ENCODE measurements around the gene DDI1.
"Not testable (repeated sequence)": the region's sequence is repeated elsewhere in the genome, so short reads cannot be mapped to it uniquely, and the experiment has no call there.

DDI1 gene

DNA sequence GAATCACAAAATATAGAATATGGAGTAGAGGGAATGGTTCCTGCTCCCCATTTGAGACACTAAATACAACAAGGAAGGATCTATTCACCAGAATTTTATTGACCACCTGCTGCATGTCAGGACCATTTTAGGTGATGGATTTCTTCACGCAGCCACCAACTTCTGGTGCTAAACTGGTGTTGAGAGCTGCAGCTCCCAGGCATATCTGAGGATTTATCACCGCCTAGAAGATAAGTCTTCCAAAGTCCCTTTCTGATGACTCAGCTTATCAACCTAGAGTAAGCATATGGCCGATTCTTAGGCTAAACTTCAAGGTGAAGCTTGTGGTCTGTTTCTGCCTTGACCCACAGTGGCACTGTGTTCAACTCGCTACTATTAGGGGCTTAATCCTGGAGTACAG lies 6.7 kb downstream of the DDI1 start:
- DNase-seq = no peak

DNA sequence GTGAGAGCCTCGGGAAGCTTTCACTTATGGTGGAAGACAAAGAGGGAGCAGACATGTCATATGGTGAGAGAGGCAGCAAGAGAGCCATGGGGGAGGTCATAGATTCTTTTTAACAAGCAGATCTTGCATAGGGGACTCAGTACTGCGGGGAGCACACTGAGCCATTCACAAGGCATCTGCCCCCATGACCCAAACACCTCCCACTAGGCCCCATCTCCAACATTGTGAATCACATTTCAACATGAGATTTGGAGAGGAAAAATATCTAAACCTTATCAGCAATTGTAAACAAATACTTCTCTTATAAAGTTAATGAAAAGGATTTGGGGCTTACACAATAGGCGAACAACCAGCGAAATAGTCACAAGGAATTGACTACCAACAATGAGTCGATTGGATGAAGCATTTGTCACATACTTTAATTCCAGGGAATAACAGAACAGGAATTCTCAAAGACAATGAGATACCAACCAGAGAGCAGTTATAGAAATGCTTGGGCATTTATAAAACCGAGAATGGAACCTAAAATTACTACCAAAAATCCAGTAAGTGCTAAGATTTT lies 7.3 kb downstream of the DDI1 start:
- DNase-seq = no peak

DNA sequence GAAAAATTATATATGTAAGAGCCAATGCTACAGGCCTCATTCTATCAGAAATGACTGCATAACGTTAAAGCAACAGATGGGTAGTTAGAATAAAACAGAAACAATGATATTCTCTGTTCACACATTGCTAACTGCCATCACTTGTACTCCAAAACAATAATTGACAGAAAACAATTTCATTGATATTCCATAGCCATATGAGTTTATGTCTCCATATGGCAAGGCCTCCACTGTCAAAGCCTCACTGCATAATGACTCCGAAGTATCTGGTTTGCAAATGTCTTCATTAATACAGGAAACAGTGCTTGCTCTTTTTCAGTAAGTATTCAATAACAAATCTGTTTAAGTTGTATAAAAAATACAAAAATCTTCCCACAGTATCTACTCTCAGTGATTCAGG lies 9.9 kb downstream of the DDI1 start:
- DNase-seq = no peak

DNA sequence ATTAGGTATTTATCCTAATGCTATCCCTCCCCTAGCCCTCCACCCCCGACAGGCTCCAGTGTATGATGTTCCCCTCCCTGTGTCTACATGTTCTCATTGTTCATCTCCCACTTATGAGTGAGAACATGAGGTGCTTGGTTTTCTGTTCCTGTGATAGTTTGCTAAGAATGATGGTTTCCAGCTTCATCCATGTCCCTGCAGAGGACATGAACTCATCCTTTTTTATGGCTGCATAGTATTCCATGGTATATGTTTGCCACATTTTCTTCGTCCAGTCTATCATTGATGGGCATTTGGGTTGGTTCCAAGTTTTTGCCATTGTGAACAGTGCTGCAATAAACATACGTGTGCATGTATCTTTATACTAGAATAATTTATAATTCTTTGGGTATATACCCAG lies 10.4 kb downstream of the DDI1 start:
- not testable (repeated sequence) for DNase-seq

DNA sequence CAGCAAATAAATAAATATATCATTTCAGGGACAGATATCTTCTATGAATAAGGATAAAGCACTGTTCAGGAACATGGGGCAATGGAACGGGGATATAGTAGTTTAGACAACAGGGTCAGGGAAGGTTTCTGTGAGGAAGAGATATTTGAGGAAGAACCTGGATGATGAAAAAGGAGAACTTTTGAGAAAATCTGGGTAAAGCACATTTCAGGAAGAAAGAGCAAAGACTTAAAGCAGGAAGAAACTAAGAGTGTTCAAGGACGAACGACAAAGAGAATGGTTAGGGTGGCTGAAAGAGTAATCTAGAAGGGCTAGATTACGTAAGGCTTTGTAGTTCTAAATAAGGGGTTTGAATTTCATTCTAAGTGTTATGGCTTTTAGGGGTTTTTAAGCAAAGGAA lies 12.7 kb downstream of the DDI1 start:
- DNase-seq = no peak

DNA sequence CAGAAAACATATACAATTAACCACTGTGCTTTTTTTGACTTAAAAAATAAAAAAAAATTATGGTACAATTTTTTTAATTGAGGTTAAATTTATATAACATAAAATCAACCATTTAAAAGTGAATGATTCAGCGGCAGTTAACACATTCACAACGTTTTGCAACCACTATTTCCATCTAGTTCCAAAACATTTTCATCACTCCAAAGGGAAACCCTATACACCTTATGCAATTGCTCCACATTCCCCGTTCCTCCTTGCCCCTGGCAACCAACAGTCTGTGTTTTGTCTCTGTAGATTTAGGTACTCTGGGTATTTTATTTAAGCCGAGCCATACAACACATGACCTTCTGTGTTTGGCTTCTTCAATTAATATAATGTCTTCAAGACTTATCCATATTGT lies 15.3 kb downstream of the DDI1 start:
- no peak for DNase-seq

DNA sequence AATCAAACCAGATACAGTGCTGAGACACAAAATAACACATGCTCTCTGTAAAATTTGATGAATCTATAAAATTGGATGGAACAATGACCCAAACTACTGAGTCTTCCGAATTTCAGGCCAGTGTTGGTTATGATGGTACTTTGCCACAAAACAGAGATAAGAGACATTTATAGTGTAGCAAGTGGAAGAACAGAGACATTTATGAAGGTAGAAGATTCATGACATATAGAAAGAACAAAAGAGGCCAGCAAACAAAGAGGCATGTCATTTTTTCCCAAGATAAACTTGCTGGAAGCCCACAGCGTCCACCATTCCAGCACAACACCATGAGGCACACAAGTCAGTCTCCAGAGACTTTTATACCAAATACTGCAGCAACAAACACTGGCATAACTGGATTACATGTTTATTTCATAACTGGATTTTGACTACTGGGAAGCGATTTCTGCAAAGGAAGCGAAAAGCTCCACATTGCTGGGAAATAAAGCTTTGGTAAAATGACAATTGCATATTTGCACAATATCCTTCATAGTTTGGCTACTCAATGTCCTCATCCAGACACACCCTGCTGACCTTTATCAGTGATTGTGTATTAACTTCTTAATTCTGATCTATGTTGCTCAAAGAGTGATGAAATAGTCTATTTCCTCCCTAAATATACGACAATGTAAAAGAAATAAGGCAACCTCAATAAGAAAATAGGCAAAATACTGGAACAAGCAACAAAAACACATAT lies 17.5 kb downstream of the DDI1 start:
- DNase-seq = no peak

DNA sequence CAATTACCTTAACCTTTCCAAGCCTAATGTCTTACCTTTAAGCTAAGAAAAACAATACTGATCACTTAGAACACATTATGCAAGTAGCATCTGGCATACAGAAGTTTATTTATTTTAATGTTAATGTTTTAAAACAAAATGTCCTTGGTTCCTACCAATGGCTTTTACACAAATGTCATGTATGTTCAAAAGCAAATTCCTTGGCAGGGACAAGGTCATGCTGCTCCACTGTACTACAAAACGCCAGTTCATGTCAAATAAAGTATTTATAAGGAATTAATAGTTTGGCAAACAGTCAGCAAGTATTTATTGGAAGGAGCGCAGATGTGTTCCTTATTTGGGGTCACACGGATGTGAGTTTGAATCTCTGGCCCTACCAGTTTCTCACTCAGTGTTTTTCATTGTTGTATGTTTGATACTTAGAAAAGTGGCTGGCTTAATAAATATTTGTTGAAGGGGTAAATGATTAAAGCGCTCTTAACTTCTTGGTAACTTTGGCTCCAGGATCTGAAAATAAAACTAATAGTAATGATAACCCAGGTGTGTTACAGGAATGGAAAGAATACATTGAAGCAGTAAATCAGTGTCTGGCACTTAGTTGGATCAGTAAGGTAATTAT lies 18.6 kb downstream of the DDI1 start:
- no peak for DNase-seq

DNA sequence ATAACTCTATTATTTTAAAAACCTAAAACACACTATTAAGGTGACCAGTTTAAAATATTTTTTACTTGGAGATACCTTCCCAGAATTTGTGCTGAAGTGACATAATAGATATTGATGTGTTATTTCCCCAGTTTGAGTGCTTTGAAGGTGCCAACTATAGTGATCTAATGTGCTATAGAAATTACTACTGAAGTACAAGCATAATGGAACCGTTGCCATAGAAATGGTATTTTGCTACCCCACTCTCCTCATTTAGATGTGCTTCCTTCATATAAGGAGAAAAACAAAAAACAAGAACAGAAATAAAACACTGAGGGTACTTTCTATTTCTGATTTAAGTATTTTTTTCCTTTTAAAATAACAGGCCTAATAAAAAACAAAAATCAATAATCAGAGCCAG lies 19.2 kb downstream of the DDI1 start:
- DNase-seq = no peak

DNA sequence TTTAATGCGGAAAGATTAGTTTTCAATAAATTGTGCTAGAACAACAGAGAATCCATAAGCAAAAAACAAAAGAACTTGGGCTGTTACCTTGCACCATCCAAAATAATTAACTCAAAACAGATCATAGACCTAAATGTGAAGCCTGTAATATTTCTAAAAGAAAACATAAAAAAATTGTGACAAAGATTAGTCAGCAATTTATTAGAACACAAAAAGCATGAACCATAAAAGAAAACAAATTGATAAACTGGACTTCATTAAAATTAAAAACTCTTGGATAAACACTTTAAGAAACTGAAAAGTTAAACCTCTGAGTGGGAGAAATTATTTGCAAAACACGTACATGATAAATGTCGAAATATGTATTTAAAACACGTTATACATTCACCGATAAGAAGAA lies 21.5 kb downstream of the DDI1 start:
- DNase-seq = no peak

DNA sequence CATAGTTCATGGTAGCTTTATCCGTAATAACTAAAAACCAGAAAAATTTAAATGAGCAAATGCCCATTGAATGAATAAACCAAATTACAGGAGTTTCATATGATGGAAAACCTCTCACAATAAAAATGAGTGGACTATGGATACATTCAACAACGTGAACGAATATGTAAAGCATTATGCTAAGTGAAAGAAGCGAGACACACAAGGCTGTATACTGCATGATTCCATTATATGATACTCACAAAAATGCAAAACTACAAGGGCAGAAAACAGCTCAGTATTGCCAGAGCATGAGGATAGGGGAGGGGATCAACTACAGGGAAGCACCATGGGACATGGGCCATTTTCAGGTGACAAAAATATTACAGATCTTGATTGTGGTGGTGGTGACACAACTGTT lies 22.2 kb downstream of the DDI1 start:
- no peak for DNase-seq

DNA sequence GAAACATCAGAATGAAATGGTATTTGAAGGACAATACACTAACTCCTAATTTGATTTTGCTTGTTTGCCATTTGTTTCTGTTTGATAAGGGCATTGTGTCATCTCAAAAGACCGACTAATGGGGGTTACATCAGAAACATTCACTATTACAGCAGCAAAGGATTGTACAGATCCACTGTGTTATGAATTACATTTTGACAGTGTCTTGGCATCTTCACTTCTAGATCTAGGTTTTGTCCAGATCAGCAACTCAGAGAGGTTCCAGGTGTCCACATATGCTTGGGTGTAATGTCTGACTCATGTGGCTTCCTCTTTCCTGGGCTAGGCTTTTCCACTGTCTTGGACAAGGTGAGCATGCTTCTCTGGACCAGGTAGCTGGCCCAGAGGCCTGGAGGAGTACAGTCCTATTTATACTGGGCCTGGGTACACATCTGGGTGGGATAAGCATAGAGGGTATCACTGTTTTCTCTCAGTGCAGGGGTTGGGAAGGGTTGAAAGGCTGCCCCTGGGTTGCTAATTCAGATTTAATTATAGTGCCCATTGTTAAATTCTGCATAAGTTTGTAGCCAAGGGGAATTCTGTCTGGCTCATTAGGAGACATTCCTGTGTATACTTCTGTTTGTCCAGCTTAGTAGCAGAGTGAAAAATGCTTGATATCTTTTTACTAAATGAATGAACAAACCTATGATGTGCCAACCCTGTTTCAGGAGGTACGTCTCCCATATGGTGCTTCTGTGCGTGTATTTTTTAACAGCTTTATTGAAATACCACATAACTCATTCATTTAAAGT lies 23.8 kb downstream of the DDI1 start:
- DNase-seq = no peak

DNA sequence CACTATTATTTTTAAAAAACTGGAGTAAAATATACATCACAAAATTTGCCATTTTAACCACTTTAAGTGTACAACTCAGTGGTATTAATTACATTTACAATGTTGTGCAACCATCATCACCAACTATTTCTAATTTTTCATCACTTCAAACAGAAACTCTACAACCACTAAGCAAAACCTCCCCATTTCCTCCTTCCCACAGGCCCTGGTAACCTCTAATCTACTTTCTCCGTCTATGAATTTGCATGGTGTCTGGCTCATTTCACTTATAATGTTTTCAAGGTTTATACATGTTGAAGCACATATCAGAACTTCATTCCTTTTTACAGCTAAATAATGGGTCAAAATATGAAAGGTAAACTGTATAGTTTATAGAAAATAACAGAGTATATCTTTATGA lies 24.4 kb downstream of the DDI1 start:
- no peak for DNase-seq

DNA sequence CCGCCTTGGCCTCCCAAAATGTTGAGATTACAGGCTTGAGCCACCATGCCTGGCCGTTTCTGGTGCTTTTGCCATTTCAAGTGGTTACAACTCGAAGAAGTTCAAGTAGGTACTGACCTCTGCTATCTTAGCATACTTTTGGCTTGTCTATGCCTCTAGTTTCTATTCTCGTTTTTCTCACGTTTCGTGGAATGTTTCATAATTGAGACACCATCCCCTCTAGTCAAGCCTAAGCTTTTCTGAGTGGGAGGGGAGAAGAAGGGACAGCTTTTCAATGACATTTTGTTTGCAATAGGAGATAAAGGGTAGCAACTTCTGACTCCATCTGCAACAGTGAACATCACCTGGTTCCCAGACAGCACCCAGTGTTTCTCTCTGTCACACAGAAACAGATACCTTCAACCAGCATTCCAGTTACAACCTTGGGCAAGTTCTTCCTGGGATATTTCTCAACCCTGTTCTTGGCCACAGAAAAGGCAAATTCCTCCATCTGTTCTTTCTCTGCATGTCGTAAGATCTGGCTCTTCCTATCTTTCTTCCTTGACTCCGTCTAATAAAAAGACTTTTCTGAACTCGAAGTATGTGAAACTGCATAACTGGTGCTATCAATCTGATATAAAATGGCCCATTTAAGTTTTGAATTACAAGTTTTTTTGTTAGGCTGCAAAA lies 25.5 kb downstream of the DDI1 start:
- no peak for DNase-seq

DNA sequence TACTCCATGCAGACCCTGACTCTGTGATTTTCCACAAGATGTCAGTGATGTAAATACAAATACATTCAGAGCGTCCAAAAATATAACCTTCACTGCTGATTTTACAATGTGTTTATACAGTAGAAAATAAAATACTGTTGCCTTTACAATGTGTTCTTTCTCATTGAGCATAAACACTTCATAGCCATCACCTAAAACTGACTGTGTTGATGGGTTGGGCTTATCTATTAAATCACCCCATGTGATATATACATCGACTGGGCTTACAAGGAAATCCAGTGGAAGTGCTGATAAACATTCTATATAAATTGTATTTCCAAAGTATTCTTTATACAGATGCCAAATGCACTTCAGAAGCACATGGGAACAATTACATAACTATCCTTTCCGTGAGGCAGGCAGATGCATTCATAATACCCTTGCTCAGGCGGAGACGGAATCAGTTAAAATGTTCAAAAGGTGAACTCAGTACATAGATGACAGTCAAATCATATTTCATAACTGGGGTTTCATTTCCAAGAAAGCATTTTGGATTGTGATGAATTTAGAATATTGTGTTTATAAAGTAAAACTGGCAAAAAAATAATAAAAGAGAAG lies 27.7 kb downstream of the DDI1 start:
- DNase-seq = no peak

DNA sequence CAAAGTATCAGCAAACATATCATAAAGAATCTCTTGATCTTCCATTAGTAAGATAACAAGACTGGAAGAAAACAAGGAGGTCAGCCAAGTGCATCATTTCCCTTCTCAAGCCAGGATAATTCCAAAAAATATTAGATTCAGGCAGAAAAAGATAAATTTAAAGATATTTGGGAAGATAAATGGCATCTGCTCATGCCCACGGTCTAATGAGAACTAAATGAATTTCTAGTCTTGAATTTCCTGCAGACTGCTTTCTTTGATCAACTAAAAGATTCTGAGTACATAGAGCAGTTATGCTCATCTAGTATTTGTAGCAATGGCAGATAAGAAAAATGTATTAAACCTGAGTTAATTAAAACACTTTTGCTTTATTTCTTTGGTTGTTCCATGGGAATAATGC lies 31.1 kb downstream of the DDI1 start:
- no peak for DNase-seq

DNA sequence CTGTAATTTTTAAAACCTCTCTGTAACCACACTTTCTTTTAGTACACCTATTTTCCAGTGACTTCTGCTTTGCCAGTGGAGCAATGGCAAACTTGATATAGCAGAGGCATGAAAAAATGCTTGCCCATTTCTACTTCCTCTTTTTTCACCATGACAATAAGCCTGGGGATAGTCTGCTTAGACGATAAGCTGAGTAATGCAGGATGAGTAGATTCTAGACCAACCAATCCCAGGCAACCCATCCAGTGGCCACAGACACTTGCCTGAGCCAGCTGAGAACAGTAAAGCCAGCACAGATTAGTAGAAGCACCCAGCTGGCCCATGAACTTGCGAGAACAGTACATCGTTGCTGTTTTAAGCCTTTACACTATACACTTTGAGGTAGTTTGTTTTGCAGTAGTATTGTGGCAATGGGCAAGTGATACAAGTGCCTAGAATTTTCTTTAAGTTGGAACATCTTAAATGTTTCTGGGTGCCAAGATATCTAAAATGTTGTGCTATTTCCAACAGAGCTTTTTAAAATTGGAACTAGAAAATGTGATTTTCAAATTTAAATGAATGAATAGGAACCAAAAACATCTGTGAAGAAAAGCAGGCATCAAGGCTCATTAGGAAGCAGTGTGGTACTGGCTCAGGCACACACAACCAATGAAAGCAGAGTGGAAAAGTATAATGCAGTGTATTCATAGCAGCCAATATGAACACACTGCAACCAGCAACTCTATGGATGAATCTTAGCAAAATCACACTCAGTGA lies 37.7 kb downstream of the DDI1 start:
- DNase-seq = no peak

DNA sequence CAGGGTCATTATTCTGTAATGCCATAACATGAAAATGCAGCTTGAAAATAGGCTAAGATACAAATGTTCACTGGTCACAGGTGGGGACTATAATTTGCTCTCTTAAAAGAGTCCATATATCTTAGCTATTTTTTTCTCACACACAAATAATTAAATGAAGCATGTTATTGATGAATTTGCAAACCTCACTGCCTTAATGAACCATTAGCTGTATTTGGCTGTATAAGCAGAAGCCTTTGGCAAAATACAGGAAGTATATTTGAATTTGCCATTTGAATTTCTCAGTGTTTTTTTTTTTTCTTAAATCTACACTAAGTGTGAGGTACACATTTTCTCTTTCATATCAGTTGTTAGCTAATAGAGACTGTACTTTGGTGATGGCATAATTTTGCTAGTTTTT lies 38.7 kb downstream of the DDI1 start:
- no peak for DNase-seq

DNA sequence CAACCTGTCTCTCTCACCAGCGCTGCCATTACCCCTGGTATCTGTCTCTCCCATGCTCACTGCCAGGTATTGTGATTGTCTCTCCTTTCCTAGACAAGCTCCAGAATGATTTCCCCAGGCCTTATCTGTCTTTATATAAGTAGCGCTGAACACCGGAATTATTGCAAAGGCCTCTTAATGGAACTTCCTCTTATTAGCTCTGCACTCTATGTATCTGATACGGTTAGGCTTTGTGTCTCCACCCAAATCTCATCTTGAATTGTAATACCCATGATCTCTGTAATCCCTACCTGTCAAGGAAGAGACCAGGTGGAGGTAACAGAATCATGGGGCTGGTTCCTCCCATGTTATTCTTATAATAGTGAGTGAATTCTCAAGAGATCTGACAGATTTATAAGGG lies 39.3 kb downstream of the DDI1 start:
- no peak for DNase-seq

DNA sequence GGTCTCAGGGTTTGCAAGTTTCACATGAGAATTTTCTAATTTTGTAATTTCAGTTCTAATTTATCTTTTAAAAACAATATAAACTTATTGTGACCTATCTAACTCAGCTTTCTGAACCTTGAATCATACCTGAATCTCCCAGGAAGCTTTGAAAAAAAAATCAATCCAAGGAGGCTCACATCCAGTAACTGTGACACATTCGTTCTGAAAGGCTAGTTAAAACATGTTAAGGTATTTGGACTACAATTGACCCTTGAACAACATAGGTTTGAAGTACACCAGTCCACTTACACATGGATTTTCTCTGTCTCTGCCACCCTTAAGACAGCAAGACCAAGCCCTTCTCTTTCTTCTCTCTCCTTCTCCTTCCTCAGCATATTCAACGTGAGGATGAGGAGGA lies 40.0 kb downstream of the DDI1 start:
- no peak for DNase-seq

DNA sequence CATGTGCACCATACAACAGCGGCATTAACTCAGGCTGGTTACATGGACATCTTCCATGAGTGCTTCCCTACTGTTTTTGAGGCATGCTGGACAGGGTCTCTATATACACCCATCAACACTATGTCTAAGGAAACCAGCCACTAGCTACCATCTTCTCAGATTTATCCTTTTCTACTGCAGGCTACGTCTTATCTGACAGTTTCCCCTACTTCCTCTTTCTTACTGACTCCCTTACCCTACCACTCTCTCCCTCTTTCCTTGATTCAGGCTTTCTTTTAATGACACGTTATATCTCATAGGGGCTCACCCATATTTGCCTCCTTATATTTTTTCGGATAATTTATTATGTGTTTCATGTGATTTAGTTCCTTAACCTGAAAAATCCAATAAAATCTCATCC lies 41.8 kb downstream of the DDI1 start:
- DNase-seq = no peak

DNA sequence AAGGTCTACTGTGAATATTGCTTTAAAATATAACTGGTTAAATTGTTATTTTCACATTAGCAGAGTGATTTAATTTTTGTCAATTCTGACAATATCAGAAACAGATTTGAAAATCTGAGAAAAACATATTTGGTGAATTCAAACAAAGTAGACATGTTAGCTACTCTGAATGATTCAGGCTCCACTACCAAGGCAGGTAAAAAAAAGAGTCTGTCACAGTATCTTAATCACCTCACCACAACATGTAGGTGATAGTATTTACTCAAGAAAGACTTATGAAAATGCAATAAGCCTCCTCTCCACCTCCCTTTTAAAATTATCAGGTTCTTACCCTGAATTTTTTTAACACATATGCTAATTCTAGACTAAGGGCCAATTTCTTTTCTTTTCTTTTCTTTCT lies 42.6 kb downstream of the DDI1 start:
- no peak for DNase-seq

Measured in amniotic stem cell (primary cell).